HG02678 (cell line): ENCODE results near the gene ACADSB.
A peak's percentile ranks its signal among the peaks of the same experiment; 100 is the strongest.

ENCODE experiments used
- ATAC-seq: cut with Tn5 transposase; IDR thresholded peaks from one replicate; pipeline ENCODE4 v1.9.1; 2021; ENCODE audit warnings: mild to moderate bottlenecking, moderate library complexity; ENCODE audit not compliant: unreplicated experiment

The ACADSB gene

GRCh38 chr10:123038782-123039631 is 30.2 kb downstream of the ACADSB start:
- ATAC-seq, result no peak

DNA sequence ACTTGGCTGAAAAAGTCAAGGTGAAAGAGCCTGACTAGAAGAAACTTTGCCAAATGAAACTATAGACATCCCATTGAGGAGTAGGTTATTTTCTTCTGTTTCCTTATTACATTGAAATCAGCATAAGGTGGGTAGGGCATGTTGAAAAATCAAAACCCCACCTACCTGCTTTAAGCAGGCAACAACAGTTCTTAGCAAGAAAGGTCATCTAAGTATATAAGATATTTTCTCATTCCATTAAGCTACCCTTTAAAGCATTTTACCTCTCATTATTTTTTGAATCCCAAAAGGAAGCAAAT is 30.8 kb downstream of the ACADSB start:
- ATAC-seq, result no peak

DNA sequence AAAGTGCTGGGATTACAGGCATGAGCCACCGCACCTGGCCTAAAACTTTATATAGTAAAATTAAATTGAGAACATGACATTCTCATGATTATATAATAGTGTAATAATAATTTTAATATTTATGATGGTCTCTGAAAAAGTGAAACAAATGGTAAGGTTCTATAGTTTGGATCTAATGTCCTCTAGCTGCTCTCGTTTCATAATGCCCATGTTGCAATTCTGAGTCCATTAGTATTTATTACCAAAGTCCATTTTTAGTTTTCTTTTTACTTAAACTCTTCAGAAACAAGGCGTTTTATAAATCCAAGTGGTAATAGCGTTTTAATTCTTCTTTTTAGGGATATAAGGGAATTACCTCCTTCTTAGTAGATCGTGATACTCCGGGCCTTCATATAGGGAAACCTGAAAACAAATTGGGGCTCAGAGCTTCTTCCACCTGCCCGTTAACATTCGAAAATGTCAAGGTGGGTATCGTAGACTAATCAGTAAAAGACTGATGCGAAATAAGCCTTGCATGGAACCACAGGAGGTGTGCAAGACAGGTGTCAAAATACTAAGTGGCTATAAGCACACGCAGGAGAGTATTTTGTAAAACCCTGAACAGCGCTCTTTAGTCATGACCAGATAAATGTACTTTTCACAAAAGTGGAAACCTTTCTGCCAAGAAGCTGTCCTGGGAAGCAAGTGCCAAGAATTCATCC is 34.1 kb downstream of the ACADSB start:
- ATAC-seq, result no peak

- peak; percentile 58 for ATAC-seq
These were observed 34.7 kb downstream of the ACADSB start for GRCh38 chr10:123043409-123043925.

DNA sequence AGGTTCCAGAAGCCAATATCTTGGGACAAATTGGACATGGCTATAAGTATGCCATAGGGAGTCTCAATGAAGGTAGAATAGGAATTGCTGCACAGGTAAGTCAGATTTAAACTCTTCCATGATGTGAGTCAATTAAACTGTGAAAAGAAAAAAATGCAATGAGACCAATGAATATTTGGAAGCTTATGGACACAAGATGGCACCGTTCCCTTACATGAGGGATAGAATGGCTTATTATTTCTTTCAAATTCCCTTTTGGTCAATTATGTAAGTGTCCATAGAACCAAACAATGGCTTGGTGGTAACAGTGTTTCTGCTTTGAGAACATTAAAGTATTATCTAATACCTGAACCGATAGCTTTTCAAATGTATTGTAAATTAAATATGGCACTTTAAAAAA is 35.6 kb downstream of the ACADSB start:
- no peak for ATAC-seq

- no peak for ATAC-seq
These were observed 37.3 kb downstream of the ACADSB start for GRCh38 chr10:123045961-123046731.

DNA sequence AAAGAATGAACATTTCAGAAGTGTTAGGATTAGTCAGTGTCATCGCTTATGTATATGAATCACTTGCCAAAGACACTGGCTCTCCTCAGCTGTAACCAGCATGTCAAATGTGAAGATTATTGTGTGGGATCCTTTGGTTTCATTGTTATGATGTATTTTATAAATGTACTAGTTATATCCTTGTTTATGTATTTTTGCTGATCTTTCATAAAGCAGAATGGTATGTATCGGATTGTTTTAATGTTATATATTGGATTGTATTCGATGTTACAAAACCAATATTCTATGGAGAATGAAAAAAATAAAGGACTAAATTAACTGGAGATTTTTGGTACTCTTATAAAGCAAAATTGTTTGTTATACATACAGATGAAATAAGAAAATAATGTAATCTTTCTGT is 49.2 kb downstream of the ACADSB start:
- no peak for ATAC-seq

DNA sequence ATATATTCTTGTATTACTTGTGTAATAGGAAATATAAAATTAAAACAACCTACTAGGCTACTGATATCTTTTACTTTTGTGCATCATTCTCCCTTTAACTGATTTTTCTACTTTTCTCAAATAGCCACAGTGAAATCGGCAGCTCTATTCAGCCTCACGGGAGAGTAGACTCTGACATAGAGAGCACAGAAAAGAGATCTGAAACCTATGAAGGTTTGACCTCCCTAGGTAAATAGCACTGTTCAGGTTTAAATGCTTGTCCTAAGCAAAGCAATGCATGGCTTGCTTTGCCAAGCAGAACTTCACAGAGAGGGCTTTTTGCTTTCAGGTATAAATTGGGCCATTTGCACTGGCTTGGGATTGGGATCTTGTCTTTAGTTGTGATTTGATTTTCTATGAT is 53.1 kb downstream of the ACADSB start:
- no peak for ATAC-seq

DNA sequence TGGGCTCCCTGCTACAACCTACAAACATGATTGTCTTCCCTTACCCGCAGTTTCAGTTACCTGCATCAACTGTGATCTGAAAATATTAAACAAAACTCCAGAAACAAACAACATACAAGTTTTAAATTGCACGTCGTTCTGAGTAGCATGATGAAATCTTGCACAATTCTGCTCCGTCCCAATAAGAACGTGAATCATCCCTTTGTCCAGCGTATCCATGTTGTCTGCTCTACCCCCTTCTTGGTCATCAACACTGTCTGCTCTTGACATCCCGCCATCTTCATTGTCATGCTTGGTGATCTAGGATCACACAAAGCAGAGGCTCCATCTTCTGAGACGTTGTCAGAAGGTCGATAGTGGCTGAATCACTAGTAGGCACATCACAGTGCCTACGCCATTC is 53.9 kb downstream of the ACADSB start:
- no peak for ATAC-seq

- ATAC-seq, result no peak
These were observed 59.5 kb downstream of the ACADSB start for GRCh38 chr10:123068087-123068853.

DNA sequence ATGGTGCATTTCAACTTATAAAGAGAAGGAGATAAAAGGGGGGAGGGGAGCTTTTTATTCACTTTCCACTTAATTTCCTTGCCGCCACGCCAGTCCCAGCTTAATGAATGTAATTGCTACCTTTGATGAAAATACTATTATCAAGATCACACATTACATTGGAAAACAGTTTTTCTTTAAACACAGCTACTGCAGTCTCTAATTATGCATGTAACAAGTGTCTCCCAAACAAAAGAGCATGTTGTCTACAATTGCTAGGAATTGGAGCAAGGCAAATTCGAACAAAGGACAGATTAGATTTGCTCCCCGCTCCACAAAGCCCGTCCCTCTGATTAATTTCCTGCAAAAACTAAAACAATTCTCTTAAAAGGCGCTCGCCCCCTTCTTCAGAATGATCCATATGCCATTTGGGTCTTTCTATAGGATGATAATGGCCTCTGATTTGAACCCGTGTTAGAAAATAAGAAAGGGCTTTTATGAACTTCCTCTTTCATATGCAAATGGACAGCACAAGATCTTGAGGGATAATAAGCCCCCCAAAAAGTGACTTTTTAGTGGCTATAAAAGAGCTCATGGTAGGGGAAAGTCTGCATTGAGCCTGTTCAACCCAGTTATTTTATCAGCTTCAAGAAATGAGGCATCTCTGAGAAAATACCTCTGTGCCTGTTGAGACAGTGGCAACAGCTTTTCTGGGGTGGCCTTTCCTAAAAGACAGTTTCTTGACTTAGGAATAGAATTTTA is 60.6 kb downstream of the ACADSB start:
- no peak for ATAC-seq

DNA sequence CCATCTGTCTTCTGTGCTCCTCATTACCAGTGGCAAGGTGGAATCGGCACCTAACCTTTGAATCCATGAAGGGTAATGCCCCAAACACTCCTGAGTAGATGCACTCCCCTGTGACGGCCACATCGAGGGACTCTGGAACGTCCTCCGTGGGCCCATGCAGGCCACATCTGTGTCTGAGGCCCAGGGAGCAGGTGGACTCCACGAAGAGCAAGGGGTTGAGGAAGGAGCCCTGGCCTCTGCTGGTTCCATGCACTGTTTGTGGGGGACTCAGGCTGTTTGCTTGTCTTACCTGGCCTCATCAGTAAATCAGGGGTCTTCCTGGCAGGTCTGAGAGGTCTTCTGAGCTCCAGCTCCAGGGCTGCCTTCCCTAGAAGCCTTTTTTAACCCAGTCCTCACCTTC is 64.4 kb downstream of the ACADSB start:
- no peak for ATAC-seq

- ATAC-seq, result no peak
These were observed 65.4 kb downstream of the ACADSB start for GRCh38 chr10:123074215-123074614.

DNA sequence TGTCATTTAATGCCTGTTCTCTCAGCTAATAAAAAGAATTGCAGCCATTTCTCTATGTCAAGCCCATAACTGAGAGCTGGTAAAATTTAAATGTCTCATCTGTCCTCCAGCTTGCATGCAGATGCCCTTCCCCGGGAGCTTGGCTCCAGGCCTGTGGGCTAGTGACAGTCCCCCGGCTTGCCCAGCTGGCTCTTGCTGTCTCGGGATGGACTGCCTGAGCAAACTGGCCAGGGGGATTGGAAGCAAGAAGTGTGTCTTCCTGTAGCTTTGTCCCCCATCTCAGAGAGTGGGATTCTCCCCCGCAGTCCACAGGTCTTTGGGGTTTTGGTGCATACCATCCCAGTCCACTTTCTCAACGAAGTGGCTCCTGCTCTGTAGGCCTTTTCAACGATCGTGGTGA is 73.1 kb downstream of the ACADSB start:
- ATAC-seq, result no peak

- no peak for ATAC-seq
These were observed 75.0 kb downstream of the ACADSB start for GRCh38 chr10:123083811-123084210.

- ATAC-seq, result no peak
These were observed 77.5 kb downstream of the ACADSB start for GRCh38 chr10:123086281-123086680.

DNA sequence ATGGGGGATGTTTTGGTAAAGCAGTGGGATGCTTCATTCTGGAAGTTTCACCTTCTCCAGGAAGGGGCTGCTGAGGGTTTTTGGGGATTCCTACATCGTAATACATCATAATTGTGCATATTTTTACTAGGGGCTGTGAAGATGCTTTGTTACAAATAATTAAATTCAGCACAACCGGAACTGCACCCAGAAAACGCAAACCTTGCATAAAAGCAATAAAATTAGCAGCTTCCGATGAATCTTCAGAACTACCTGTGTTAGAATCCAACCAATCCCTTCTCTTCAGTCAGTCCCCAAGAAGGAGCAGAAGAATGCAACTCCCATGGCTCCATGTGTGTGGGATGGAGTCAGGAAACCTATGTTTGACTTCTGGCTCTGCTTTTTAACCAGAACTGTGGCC is 78.5 kb downstream of the ACADSB start:
- no peak for ATAC-seq

- no peak for ATAC-seq
These were observed 79.0 kb downstream of the ACADSB start for GRCh38 chr10:123087786-123088185.

GRCh38 chr10:123092635-123093414 is 84.0 kb downstream of the ACADSB start:
- ATAC-seq, result no peak
